HepG2 (cell line): Measurements from ENCODE around the gene UBE2G2. TPM values are rescaled to one million over a fixed set of nuclear protein-coding genes. Genes with fewer than 3 reads are reported as not detected.

ENCODE experiments used
- ATAC-seq: fragments of 200-7000 bp; cut with Tn5 transposase; 3 replicates; pipeline ENCODE4 v1.9.1; 2020; ENCODE audit warnings: mild to moderate bottlenecking, moderate library complexity
- BruUV-seq: library from RNA; stranded (reverse); fragments of 400-500 nt; replicated peaks from 2 replicates; lab custom pipeline; 2021; lab: Mats Ljungman, UMichigan
- CTCF ChIA-PET: fragments of 300-600 bp; formaldehyde crosslinking; extraction: SDS; loops from one replicate; lab custom pipeline; 2021; ENCODE audit warnings: low total read pairs, inconsistent platforms, low intra/inter-chr PET ratio; lab: Yijun Ruan, JAX
- POLR2A ChIA-PET: fragments of 350-600 bp; sonication (Branson Sonifier 250); formaldehyde crosslinking; loops from one replicate; lab custom pipeline; 2020; ENCODE audit warnings: antibody characterized with exemption, inconsistent platforms; lab: Yijun Ruan, JAX
- DNase-seq: peaks from one replicate; pipeline ENCODE4 v3.0.0-alpha.2; 2015; ENCODE audit warnings: low spot score
- FAIRE-seq: peaks from 3 replicates; lab custom pipeline; 2011; peaks lifted over from hg19 to GRCh38; lab: Jason Lieb, UNC
- H2AFZ ChIP-seq: one replicate; pipeline ENCODE4 v1.6.1; 2011; ENCODE audit warnings: low read length, inconsistent platforms
- H3K27ac ChIP-seq: fragments of 300-600 bp; 3 replicates; pipeline ENCODE4 v1.8.0; 2011; ENCODE audit warnings: mixed run types, mild to moderate bottlenecking, mixed read lengths, low read length, inconsistent platforms; ENCODE audit not compliant: insufficient read depth; ENCODE audit errors: extremely low read length
- H3K27me3 ChIP-seq, 2 experiments: fragments of 200-600 bp in 1 of 2; 2 replicates in 1 of 2; 3 replicates in 1 of 2; pipeline versions ENCODE4 v1.6.0 to v1.8.0; 2011; ENCODE audit warnings: low read length in 2 of 2, mild to moderate bottlenecking in 2 of 2, moderate library complexity in 2 of 2, inconsistent platforms in 1 of 2; ENCODE audit not compliant: insufficient read depth in 2 of 2, control insufficient read depth in 1 of 2
- H3K36me3 ChIP-seq, 2 experiments: fragments of 200-600 bp in 1 of 2; replicated peaks in 1 of 2; 2 replicates in 1 of 2; 3 replicates in 1 of 2; pipeline versions ENCODE4 v1.5.1 to v1.8.0; 2011; ENCODE audit warnings: low read length in 2 of 2, inconsistent platforms in 1 of 2; ENCODE audit not compliant: insufficient read depth in 2 of 2, control insufficient read depth in 1 of 2
- H3K4me1 ChIP-seq: 2 replicates; pipeline ENCODE4 v1.5.1; 2012; ENCODE audit warnings: low read length, inconsistent platforms; ENCODE audit not compliant: insufficient read depth
- H3K4me2 ChIP-seq: 2 replicates; pipeline ENCODE4 v1.6.0; 2011; ENCODE audit warnings: low read depth, low read length, inconsistent platforms
- H3K4me3 ChIP-seq, 3 experiments: fragments of 200-600 bp in 1 of 3; sonication (generic), shearing (Covaris generic) in 1 of 3; replicated peaks in 1 of 3; 2 replicates each; pipeline ENCODE4 v1.5.1; 2011 to 2016; ENCODE audit warnings: low read length in 3 of 3, inconsistent platforms in 2 of 3, low read depth in 2 of 3, mild to moderate bottlenecking in 2 of 3, control low read depth in 1 of 3, mixed read lengths in 1 of 3; ENCODE audit not compliant: insufficient read depth in 1 of 3
- H3K79me2 ChIP-seq: one replicate; pipeline ENCODE4 v1.6.1; 2011; ENCODE audit warnings: low read length, inconsistent platforms; ENCODE audit not compliant: insufficient read depth
- H3K9ac ChIP-seq: 2 replicates; pipeline ENCODE4 v1.6.0; 2011; ENCODE audit warnings: mild to moderate bottlenecking, low read depth, low read length, inconsistent platforms; ENCODE audit not compliant: insufficient read depth
- H3K9me3 ChIP-seq: 2 replicates; pipeline ENCODE4 v1.5.1; 2012; ENCODE audit warnings: mild to moderate bottlenecking, low read length
- H4K20me1 ChIP-seq: 2 replicates; pipeline ENCODE4 v1.6.0; 2011; ENCODE audit warnings: inconsistent platforms, mild to moderate bottlenecking, low read length, moderate library complexity; ENCODE audit not compliant: insufficient read depth
- AGO2 ChIP-seq: fragments of 200-400 bp; formaldehyde crosslinking; optimal IDR thresholded peaks from 2 replicates; pipeline ENCODE3; 2017; ENCODE audit warnings: mild to moderate bottlenecking, low read depth, low read length, moderate library complexity
- DBP ChIP-seq: sonication (generic); formaldehyde crosslinking; IDR thresholded peaks from 2 replicates; pipeline ENCODE4 v1.4.0; 2020; ENCODE audit warnings: missing genetic modification reagents; ENCODE audit errors: not compliant biosample characterization
- HNRNPL ChIP-seq: fragments of 200-400 bp; formaldehyde crosslinking; IDR thresholded peaks from 2 replicates; pipeline ENCODE4 v1.6.1; 2017; ENCODE audit warnings: mild to moderate bottlenecking, low read depth, low read length
- IKZF5 ChIP-seq: IDR thresholded peaks from 2 replicates; pipeline ENCODE4 v1.6.1; 2018; ENCODE audit warnings: missing genetic modification reagents, mild to moderate bottlenecking, missing compliant biosample characterization
- NR0B2 ChIP-seq: sonication (generic); formaldehyde crosslinking; IDR thresholded peaks from 2 replicates; pipeline ENCODE4 v1.4.0; 2020; ENCODE audit warnings: mild to moderate bottlenecking, missing genetic modification reagents
- THYN1 ChIP-seq: sonication (generic); formaldehyde crosslinking; IDR thresholded peaks from 2 replicates; pipeline ENCODE4 v1.8.1; 2023; ENCODE audit warnings: low read depth, mild to moderate bottlenecking, moderate library complexity, missing genetic modification reagents, borderline replicate concordance
- WGBS: methylation state at CpG from one replicate; pipeline ENCODE4 v1.1.6; 2017; ENCODE audit warnings: low lambda C conversion rate; 5-methylcytosine and 5-hydroxymethylcytosine counted together
- in situ Hi-C: cut with HindIII; loops from 2 replicates; pipeline ENCODE4 v1.10.0; 2017; ENCODE audit warnings: low pct_unique_long_range_greater_than_20kb; ENCODE audit not compliant: extremely low pct_ligation_motif_present
- intact Hi-C: fragments of 100-400 bp; cut with micrococcal nuclease; formaldehyde crosslinking; loops from one replicate; pipeline ENCODE4 v1.10.0; 2022; ENCODE audit not compliant: unreplicated experiment
- polyA plus RNA-seq, 8 experiments: library from polyadenylated mRNA; depleted of rRNA in 3 of 8; stranded (reverse) in 7 of 8; unstranded in 1 of 8; fragments of >200 nt; fragmentation: Illumina TruSeq in 4 of 8; extraction: Trizol in 4 of 8; gene quantifications; 2 replicates each; pipeline versions ENCODE4 v1.2.1 to v1.2.3, GENCODE V29; 2011 to 2016; ENCODE audit warnings: low read depth in 4 of 8, missing spikeins in 1 of 8, mixed read lengths in 1 of 8; ENCODE audit not compliant: insufficient read depth in 1 of 8
- total RNA-seq, 5 experiments: library from RNA; depleted of rRNA; stranded (reverse); fragments of >200 nt; fragmentation: Illumina TruSeq; extraction: Trizol; gene quantifications; 2 replicates each; pipeline ENCODE4 v1.2.3, GENCODE V29; 2016; ENCODE audit warnings: low read depth in 1 of 5

Gene UBE2G2
- total and polyA plus RNA-seq, 2 of the 13 experiments (the other 11 are each of a cell fraction or from before 2014, with no cell fraction given), result 55.4 to 92.0 TPM

- Histone ChIP-seq H2AFZ (no peak overlapping the region), H3K4me2 (no peak overlapping the region), H4K20me1 (no peaks in the 10 kb centered on the region), H3K4me3 (no peak overlapping the region), H3K36me3 (peaks cover 0 to 13% of the 10 kb centered on the region in 2 experiments; a peak in 3 of 5 replicates), H3K79me2 (no peaks in the 10 kb centered on the region), H3K9me3 (no peaks in the 10 kb centered on the region), H3K27me3 (peaks cover 1 to 9% of the 10 kb centered on the region in 2 experiments; a peak in 1 of 5 replicates), H3K9ac (no peak overlapping the region), H3K27ac (no peak overlapping the region), H3K4me1 (peaks cover 46% of the 10 kb centered on the region)
- intact Hi-C loops, result no loop called here
- TF ChIP-seq HNRNPL, result 0 out of 2 replicates have a peak, but pooled peaks have one; percentile 17
- 0 out of 2 replicates have a peak, but pooled peaks have one; percentile 25 for TF ChIP-seq NR0B2 (CRISPR knock-in tag)
- TF ChIP-seq DBP, result no peak
- TF ChIP-seq THYN1 (CRISPR knock-in tag), result no peak
- peak; percentile 56 for TF ChIP-seq AGO2
- no peak for TF ChIP-seq IKZF5 (CRISPR knock-in tag)
- WGBS, result 88% methylated on average over 22 of the region's 24 CpGs
- in situ Hi-C loops, result no loop called here
- no peak for ATAC-seq
- BruUV-seq, result no TSS peak
- POLR2A ChIA-PET, result no interaction called here
- DNase-seq, result no peak
- CTCF ChIA-PET, result no interaction called here
- no peak for FAIRE-seq
Observed at GRCh38 chr21:44766014-44766817, 35.4 kb downstream of the UBE2G2 start.
